ENCODE measurements around the gene FAM13B. TPM values are rescaled to one million over a fixed set of nuclear protein-coding genes. Genes with fewer than 3 reads are reported as not detected.
"Not testable (repeated sequence)": the region's sequence is repeated elsewhere in the genome, so short reads cannot be mapped to it uniquely, and the experiment has no call there.

Gene FAM13B
- total RNA-seq, 1 donor from 2014 or later: 37.5 TPM

DNA sequence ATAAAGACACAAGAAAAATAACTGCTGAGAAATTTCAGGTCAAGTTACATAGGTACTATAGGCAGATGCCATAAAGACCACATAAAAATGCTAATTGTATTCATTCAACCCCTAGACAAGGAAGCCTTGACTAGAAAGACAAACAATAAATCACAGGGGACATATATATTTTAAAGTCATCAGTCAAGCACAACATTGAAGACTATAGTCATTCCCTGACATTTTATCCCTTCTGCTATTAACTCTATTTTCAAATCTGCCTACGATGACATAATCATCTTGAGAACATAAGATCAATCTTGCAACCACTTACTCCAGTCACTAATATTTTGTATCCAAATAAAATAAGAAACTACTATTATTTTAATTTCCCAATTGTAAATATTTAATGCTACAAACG, 38.3 kb downstream of the FAM13B start:
- intact Hi-C loops (cut with micrococcal nuclease): no loop called here

DNA sequence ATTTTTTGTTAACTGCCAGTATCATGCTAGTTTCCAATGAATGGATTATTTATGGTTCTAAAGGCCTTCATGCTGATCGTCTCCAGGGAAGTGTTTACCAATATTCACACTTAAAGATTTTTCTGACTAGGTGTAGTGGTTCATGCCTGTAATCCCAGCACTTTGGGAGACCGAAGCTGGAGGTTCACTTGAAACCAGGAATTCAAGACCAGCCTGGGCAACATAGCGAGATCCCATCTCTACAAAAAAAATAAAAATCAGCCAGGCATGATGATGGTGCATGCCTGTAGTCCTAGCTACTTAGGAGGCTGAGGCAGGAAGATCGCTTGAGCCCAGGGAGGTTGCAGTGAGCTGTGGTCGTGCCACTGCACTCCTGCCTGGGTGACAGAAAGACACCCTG, 43.5 kb downstream of the FAM13B start:
- intact Hi-C loops (cut with micrococcal nuclease): no loop called here

DNA sequence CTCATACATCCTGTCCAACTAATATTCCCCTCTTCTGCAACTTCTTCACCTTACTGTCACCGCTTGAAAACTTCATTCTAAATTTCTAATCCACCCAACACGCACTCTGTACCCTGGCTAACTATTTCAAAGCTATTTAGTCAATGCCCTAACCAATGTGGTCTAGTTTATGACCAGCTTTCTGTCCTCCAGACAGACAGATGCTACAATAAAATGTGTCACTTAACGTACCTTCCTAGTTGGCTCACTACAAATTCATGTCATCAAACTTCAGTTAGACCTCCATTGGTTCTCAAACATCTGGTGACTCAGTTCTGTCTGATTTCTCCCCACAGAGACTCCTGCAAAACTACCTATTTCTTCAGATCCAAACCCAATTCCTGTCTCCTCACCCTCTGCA, 57.7 kb downstream of the FAM13B start:
- intact Hi-C loops (cut with micrococcal nuclease): no loop called here

DNA sequence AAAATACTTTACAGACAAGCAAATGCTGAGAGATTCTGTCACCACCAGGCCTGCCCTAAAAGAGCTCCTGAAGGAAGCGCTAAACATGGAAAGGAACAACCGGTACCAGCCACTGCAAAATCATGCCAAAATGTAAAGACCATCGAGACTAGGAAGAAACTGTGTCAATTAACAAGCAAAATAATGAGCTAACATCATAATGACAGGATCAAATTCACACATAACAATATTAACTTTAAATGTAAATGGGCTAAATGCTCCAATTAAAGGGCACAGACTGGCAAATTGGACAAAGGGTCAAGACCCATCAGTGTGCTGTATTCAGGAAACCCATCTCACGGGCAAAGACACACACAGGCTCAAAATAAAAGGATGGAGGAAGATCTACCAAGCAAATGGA, 62.5 kb downstream of the FAM13B start:
- intact Hi-C loops (cut with micrococcal nuclease): not testable (repeated sequence)

DNA sequence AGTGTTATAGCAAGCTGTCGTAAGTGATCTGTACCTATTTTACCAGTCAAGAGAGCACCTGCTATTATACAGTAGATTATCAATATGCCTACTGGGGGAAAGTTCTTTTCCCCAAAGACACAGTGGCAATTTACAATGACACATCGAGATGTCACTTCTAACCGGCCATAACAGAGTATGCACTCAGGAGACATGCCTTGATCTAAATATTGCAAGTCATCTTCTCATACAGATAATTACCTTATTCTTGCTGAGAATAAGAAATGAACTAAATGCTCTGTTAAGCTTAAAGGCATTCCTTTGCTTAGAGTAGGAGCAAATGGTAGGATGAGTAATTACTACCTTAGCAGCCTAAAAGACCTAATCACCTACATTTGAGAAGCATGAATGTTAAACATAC, 72.1 kb downstream of the FAM13B start:
- intact Hi-C loops (cut with micrococcal nuclease): no loop called here

DNA sequence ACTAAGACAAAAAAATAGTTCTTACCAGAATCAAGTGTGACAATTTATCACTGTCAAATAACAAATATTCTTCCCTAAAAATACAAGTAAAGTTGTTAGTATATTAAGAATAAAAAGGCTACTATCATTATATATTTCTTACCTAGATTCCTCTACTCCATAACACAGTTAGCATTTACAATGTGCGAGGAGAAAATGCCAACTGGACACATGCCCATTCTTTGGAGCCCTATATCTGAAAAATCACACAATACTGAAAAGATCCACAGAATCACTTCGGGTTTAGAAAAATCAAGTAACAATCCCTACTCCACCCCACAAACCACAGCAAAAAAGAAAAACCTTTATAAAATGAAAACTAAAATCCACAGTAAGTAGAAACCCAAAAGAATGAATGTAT, 72.7 kb downstream of the FAM13B start:
- intact Hi-C loops (cut with micrococcal nuclease): no loop called here

DNA sequence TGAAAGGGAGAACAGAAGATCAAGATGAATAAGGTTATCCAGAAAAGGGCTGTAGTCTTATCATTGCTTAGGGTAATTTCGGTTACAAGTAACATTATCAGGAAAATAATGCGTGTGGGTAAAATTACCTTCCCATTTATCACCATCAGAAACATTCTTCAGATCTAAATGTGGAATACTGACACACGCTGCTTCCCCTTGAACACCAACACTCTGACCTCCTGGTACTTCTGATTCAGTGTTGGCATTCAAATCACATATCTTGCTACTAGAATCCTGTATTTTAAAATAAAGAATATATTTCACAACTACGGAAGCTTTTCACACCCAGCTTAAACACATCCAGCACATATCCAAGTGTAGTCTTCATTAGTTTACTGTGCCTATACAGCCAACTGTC, 73.4 kb downstream of the FAM13B start:
- intact Hi-C loops (cut with micrococcal nuclease): no loop called here

DNA sequence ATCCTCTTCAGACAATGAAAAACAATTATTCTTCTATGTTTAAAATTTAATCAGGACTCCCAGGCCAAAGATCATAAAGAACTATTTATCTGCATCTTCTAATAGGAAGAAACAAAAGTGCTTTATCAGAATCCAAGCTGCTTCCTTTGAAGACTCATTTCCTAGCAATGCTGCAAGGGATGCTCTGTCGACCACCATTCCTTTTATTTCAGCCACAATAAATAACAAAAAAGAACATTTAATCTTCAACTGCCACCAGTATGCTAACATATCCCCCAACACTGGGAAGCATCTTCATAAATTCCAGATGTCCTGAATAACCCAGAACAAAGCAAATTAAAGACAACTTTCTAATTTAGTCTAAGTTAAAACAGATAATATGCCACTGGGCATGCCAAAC, 74.9 kb downstream of the FAM13B start:
- intact Hi-C loops (cut with micrococcal nuclease): no loop called here

DNA sequence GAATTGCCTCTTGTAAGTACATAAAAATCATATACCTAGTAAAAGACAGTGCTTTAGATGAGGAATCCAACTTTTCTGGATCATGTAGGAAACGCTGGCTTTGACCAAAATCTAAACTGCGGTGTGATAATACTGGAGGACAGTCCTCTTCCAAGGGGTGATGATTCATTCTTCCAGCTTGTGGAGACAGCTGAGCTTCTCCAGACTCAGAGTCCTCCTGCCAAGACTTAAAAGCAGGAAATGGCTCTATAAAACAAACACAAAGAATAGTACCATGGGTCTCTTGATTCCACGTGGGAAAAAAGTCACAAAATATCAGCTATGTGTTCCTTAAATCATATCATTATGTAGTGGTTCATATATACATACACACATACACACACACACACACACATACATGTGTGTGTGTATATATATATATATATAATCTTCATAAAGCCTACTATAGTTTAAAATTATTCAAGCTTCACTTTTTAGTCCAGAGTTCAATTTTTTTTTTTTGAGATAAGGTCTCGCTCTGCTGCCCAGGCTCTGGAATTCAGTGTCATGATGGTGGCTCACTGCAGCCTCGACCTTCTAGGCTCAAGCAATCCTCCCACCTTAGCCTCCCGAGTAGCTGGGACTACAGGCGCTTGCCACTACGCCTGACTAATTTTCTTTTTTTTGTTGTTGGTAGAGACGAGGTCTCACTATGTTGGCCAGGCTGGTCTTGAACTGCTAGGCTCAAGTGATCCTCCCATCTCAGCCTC, 78.6 kb downstream of the FAM13B start:
- intact Hi-C loops (cut with micrococcal nuclease): no loop called here

DNA sequence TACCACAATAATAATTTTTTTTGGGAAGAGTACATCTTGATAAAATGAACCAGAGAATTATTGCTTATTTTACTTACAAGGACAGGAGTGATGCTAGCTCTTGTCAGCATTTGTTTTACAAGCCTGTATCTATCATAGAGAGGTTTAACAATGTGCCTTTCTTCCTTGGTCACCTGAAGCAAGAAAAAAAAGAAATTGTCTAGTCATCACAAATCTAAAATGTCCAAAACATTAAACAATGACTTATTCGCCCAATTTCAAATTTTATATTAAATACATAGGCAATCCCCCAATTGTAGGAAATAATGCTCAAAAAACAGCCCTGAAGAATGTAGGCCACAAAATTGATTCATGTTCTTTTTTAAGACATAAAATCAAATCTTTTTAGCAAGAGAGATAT, 87.1 kb downstream of the FAM13B start:
- intact Hi-C loops (cut with micrococcal nuclease): no loop called here

DNA sequence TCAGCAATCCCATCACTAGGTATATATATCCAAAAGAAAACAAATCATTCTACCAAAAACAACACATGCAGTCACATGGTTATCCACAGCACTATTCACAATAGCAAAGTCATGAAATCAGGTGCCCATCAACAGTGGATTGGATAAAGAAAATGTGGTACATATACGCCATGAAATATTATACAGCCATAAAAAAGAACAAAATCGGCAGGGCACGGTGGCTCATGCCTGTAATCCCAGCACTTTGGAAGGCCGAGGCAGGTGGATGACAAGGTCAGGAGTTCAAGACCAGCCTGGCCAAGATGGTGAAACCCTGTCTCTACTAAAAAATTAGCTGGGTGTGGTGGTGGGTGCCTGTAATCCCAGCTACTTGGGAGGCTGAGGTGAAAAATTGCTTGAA, 88.6 kb downstream of the FAM13B start:
- intact Hi-C loops (cut with micrococcal nuclease): not testable (repeated sequence)

DNA sequence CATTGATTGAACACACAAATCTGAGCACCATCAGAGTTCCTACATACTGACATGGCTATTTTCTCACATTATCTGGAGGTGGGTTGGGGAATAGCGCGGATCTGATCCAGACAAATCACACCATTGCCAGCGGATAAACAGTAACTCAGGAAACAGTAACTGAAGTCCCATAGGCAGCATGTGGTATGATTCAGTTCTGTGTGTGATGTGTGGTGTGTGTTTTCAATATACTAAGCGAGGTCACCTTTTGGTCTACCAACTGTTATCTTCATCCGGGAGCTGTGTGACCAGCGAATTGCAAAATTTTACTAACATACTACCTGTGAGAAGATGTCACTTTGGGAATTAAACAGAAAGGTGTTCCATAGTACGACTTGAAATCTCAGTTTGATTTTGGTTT, 93.5 kb downstream of the FAM13B start:
- intact Hi-C loops (cut with micrococcal nuclease): no loop called here

DNA sequence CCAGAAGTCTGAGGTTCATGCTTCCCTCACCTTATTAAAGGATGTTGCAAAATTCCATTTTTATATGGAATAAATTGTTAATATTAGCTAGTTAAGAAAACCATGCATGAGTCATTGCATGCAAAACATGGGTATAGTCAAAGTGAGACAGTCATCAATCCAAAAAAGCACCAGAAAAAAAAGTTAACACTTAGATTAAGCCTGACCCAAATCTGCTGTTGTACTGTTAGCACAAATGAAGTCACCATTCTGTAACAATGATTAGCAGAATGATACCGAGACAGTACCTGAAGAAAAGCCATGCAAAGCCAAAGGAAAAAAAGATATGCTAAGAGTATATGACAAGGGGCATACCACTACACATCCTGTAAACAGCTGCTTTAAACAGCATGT, 94.1 kb downstream of the FAM13B start:
- intact Hi-C loops (cut with micrococcal nuclease): no loop called here

DNA sequence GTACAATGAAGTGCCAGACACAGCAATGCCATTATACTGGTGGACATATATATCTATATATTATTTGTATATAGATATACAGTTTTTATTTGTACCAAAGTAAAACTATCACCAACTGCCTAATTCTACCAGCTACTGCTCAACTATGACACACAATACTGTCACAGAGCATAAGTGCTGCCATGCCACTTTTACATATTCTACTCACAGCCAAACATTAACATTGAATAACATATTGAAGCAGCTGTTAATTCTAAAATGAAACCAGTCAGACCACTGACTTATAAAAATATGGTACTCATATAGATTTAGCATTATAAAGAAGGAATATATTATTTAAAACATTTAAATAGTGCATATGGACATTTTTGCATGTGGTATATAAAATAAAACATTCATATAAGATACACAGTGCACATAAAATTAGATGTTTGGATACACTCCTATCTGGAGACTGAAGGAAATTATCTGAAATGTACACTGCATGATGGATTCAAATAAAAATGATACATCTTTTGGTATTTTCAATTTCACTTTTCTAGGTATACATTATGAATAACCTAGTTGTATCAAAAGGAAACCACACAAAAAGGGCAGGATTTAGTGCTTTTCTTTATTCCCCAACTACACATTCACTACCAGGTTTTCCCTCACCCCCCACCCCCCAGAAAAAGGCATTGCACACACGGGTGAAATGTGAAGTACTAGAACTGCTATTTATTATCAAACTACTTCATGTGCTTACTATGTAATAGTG, 94.7 kb downstream of the FAM13B start:
- intact Hi-C loops (cut with micrococcal nuclease): no loop called here

DNA sequence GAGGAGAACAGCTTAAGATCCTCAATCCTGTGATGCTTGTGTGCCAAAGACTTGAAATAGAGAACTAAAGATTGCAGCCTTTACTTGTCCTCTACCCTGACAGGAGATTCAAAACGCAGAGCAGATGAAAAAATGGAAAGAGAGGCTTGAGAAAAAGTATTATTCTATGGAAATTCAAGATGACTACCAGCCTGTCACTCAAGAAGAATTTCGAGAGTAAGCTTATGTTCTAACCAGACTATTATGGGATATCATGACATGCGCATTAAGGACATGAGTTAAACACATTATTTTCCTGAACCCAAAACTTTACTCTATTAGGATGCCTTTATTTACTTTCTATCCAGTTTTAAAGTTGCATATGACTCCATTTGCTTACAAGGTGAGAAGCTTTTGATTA, 97.2 kb downstream of the FAM13B start:
- intact Hi-C loops (cut with micrococcal nuclease): no loop called here

DNA sequence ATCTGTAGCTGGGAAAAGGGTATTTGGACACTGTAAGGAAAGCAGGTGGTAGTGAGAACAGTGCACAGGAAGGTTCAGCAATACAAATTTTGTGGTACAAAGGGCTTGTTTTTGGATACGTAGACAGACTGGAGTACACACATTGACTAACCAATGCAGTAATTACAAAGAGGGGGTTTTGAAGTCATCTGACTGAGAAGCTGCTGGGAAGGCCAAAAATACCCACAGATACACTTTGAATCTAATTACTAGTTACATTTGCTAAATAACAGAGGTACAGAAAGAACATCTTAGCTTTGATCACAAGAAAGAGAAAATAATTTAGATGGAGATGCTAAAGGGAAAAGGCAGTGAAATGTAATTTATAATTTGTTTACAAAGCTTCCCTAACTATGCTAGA, 97.7 kb downstream of the FAM13B start:
- intact Hi-C loops (cut with micrococcal nuclease): no loop called here

DNA sequence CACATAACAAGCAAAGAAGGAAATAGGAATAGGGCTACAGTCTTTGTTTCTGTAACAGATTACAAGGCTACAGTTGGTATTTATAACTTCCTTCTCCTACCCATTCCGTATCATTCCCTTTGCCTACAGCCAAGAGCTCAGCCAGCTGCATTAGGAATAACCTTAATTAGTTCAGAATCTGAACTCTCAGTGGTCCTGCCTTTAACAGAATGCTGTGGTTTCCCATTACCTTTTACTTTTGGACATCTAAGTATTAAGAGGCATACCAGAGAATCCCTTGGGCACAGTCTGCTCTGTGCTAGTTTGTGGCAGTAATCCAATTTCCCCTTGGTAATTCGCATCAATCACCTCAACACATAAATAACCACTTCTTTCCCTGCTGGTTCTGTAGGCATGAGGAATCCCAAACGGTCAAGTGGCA, 99.4 kb downstream of the FAM13B start:
- intact Hi-C loops (cut with micrococcal nuclease): no loop called here

DNA sequence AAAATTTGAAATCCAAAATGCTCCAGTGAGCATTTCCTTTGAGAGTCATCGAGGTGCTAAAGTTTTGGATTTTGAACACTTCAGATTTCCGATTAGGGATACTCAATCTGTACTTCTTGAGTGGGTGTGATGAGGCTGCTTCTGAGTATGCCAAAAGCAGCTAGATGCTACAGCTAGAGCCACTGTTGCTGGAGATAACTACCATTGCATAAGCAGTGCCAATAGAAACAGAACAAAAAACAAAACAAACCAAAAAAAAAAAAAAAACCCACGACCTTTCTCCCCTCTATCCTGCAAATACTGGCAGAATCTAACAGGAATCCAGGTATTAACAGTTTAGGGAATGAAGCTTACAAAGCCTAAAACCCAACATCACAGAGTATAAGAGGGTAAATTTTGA, 100.1 kb downstream of the FAM13B start:
- intact Hi-C loops (cut with micrococcal nuclease): no loop called here

DNA sequence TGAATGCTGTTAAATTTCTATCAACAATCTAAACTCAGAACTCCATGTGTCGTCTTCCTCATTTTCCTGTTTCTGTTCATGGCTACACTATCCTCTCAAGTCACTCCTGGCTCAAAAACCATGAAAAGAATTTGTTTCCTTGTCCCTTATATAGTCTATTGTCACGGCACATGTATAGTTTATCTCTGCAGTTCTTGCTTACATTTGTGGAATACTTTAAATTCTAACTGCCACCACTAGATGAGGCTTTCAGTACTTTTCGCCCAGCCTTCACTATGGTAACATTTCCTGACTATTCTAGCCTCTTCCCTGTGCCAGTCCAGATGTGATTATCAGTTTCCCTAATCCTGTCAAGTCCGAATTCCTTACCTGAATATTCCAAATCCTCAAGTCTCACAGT, 109.0 kb downstream of the FAM13B start:
- intact Hi-C loops (cut with micrococcal nuclease): no loop called here

DNA sequence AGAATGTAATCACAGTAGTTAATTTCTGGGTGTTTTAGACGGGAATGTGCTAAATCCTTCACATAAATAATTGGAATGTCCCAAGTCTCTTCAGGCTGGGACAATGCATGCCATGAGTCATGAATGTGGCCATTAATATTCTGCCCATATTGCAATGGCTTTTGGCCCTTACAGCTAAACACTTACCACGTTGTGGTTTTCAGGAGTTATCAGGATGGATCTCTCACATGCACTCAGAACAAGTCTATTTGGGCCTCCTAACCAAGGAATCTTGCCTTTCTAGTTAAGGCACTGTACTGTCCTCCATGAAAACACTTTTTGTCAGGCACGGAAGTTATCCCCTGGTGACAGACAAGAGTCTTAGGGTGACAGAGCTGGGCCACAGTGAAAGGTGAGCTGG, 110.9 kb downstream of the FAM13B start:
- intact Hi-C loops (cut with micrococcal nuclease): no loop called here

DNA sequence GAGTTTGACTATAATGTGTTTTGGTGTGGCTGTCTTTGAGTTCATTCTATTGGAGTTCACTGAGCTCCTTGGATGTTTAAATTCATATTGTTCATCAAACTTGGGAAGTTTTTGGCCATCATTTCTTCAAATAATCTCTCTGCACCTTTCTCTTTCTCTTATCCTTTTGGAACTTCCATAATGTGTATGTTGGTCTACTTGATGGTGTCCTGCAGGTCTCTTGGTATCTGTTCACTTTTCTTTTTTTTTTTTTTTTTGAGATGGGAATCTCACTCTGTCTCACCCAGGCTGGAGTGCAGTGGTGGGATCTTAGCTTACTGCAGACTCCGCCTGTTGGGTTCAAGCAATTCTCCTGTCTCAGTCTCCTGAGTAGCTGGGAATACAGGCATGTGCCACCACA, 116.0 kb downstream of the FAM13B start:
- intact Hi-C loops (cut with micrococcal nuclease): no loop called here

DNA sequence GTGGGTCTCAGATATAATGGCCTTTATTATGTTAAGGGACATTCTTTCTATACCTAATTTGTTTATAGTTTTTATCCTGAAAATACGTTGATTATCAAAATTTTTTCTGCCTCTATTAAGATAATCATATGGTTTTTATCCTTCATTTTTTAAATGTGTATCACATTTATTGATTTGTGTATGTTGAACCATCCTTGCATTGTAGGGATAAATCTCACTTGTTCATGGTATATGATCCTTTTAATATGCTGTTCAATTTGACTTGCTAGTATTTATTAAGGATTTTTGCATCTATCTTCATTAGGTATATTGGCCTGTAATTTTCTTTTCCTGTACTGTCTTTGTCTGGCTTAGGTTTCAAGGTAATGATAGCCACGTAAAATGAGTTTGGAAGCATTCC, 118.1 kb downstream of the FAM13B start:
- intact Hi-C loops (cut with micrococcal nuclease): no loop called here
